DND-41 (cell line): ENCODE data around the gene UBE2V1.

Experiments used
- CTCF ChIP-seq: IDR thresholded peaks from 2 replicates; pipeline ENCODE4 v1.5.1; 2012; ENCODE audit warnings: borderline replicate concordance, low read length, moderate library complexity, mild to moderate bottlenecking; ENCODE audit not compliant: poor library complexity, severe bottlenecking; ENCODE audit errors: extremely low read depth
- EZH2 ChIP-seq: IDR thresholded peaks from 3 replicates; pipeline ENCODE4 v1.6.1; 2012; ENCODE audit warnings: borderline replicate concordance, low read depth, mild to moderate bottlenecking, moderate library complexity, low read length, inconsistent platforms; ENCODE audit not compliant: severe bottlenecking

- TF ChIP-seq CTCF (no peak), EZH2 (no peak)
These were observed 23.2 kb downstream of the UBE2V1 start for GRCh38 chr20:50089787-50090177.
